ENCODE results near the gene RELB. TPM values are rescaled to one million over a fixed set of nuclear protein-coding genes. Genes with fewer than 3 reads are reported as not detected.

RELB gene
- total and polyA plus RNA-seq, 9 of the 15 experiments (the other 6 are each of a cell fraction or from before 2014, with no cell fraction given): 0.15 to 1.1 (median 0.28) TPM; not detected in 2

DNA sequence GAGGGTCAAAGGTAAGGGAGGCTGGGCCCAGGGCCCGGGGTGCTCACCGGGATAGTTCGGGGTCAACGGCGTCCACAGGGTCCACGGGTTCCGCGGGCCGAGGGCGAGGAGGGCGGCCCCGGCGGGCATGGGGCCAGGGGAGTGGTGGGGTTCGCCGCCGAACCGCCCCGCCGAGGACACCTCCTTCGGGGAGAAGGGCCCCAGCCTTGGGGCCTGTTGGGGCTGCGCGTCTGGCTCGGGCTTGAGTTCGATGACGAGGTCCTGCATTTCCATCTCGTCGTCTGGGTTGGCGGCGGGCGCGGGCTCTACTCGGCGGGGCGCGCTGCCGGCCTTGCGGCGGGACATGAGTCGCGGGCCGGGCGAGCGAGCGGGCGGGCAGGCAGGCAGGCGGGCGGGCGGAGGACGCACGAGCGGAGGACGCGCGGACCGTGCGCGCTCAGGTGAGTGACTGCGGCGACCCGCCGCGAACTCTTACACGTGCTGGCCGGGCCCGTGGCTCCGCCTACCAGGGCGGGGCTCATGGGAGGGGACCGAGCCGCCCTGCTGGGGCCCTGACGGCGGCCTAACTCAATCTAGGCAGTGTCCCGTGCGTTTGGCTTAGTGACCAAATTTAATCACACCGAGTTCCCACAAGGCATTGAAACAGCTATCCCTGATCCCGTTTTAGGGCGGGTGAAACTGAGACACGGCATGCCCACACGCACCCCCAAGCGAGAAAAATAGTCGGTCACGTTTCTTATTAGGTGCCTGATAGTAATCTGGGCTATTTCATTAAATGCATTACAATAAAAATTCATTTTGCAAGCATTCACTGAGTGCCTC lies 75.0 kb downstream of the RELB start, which contains the start of gene ZNF296 (continued):
- TF ChIP-seq, protein P1, sequence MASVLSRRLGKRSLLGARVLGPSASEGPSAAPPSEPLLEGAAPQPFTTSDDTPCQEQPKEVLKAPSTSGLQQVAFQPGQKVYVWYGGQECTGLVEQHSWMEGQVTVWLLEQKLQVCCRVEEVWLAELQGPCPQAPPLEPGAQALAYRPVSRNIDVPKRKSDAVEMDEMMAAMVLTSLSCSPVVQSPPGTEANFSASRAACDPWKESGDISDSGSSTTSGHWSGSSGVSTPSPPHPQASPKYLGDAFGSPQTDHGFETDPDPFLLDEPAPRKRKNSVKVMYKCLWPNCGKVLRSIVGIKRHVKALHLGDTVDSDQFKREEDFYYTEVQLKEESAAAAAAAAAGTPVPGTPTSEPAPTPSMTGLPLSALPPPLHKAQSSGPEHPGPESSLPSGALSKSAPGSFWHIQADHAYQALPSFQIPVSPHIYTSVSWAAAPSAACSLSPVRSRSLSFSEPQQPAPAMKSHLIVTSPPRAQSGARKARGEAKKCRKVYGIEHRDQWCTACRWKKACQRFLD (CRISPR knock-in tag; IDR thresholded peaks at IDR 0.05): no peak
- TF ChIP-seq, protein P2, sequence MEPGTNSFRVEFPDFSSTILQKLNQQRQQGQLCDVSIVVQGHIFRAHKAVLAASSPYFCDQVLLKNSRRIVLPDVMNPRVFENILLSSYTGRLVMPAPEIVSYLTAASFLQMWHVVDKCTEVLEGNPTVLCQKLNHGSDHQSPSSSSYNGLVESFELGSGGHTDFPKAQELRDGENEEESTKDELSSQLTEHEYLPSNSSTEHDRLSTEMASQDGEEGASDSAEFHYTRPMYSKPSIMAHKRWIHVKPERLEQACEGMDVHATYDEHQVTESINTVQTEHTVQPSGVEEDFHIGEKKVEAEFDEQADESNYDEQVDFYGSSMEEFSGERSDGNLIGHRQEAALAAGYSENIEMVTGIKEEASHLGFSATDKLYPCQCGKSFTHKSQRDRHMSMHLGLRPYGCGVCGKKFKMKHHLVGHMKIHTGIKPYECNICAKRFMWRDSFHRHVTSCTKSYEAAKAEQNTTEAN (CRISPR knock-in tag; IDR thresholded peaks at IDR 0.05): no peak
- TF ChIP-seq FOXM1 (IDR thresholded peaks at IDR 0.05; ENCODE audit: low read depth): no peak
- TF ChIP-seq FOXM1 (CRISPR knock-in tag; IDR thresholded peaks at IDR 0.05; ENCODE audit: low read depth): no peak
- TF ChIP-seq GATAD2B (IDR thresholded peaks at IDR 0.05; ENCODE audit: borderline replicate concordance): peak; percentile 89
- no peak for TF ChIP-seq KLF6 (CRISPR knock-in tag; IDR thresholded peaks at IDR 0.05; ENCODE audit: borderline replicate concordance)
- no peak for TF ChIP-seq COPS2 (conservative IDR thresholded peaks at IDR 0.05)
- TF ChIP-seq, protein P3, sequence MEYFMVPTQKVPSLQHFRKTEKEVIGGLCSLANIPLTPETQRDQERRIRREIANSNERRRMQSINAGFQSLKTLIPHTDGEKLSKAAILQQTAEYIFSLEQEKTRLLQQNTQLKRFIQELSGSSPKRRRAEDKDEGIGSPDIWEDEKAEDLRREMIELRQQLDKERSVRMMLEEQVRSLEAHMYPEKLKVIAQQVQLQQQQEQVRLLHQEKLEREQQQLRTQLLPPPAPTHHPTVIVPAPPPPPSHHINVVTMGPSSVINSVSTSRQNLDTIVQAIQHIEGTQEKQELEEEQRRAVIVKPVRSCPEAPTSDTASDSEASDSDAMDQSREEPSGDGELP (CRISPR knock-in tag; IDR thresholded peaks at IDR 0.05; ENCODE audit: borderline replicate concordance): peak; percentile 50; the same call in 1 of the 2 replicates
- TF ChIP-seq TAF15 (IDR thresholded peaks at IDR 0.05; ENCODE audit: low read depth, low read length): no peak
- TF ChIP-seq, protein P4, sequence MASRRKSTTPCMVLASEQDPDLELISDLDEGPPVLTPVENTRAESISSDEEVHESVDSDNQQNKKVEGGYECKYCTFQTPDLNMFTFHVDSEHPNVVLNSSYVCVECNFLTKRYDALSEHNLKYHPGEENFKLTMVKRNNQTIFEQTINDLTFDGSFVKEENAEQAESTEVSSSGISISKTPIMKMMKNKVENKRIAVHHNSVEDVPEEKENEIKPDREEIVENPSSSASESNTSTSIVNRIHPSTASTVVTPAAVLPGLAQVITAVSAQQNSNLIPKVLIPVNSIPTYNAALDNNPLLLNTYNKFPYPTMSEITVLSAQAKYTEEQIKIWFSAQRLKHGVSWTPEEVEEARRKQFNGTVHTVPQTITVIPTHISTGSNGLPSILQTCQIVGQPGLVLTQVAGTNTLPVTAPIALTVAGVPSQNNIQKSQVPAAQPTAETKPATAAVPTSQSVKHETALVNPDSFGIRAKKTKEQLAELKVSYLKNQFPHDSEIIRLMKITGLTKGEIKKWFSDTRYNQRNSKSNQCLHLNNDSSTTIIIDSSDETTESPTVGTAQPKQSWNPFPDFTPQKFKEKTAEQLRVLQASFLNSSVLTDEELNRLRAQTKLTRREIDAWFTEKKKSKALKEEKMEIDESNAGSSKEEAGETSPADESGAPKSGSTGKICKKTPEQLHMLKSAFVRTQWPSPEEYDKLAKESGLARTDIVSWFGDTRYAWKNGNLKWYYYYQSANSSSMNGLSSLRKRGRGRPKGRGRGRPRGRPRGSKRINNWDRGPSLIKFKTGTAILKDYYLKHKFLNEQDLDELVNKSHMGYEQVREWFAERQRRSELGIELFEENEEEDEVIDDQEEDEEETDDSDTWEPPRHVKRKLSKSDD (conservative IDR thresholded peaks at IDR 0.05; ENCODE audit: low read length): no peak
- TF ChIP-seq BHLHE40 (IDR thresholded peaks at IDR 0.05; ENCODE audit: low read length): peak; percentile 98
- TF ChIP-seq JUNB (CRISPR knock-in tag; conservative IDR thresholded peaks at IDR 0.05): no peak
- TF ChIP-seq, protein P5, sequence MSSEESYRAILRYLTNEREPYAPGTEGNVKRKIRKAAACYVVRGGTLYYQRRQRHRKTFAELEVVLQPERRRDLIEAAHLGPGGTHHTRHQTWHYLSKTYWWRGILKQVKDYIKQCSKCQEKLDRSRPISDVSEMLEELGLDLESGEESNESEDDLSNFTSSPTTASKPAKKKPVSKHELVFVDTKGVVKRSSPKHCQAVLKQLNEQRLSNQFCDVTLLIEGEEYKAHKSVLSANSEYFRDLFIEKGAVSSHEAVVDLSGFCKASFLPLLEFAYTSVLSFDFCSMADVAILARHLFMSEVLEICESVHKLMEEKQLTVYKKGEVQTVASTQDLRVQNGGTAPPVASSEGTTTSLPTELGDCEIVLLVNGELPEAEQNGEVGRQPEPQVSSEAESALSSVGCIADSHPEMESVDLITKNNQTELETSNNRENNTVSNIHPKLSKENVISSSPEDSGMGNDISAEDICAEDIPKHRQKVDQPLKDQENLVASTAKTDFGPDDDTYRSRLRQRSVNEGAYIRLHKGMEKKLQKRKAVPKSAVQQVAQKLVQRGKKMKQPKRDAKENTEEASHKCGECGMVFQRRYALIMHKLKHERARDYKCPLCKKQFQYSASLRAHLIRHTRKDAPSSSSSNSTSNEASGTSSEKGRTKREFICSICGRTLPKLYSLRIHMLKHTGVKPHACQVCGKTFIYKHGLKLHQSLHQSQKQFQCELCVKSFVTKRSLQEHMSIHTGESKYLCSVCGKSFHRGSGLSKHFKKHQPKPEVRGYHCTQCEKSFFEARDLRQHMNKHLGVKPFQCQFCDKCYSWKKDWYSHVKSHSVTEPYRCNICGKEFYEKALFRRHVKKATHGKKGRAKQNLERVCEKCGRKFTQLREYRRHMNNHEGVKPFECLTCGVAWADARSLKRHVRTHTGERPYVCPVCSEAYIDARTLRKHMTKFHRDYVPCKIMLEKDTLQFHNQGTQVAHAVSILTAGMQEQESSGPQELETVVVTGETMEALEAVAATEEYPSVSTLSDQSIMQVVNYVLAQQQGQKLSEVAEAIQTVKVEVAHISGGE (CRISPR knock-in tag; IDR thresholded peaks at IDR 0.05): peak in 1 of 3 experiments; percentile 71; a peak in 1 of 6 replicates
- no peak for TF ChIP-seq MECOM (CRISPR knock-in tag; IDR thresholded peaks at IDR 0.05)
- TF ChIP-seq CREM (IDR thresholded peaks at IDR 0.05; ENCODE audit: low read depth): peak; percentile 59
- no peak for TF ChIP-seq ZNF785 (CRISPR knock-in tag; IDR thresholded peaks at IDR 0.05)

Measured in K562 (cell line).